Stimulated activated CD4-positive, alpha-beta T cell treated with anti-CD3 and anti-CD28 coated beads, Interleukin-1b, Interleukin-23, amount 100 ng/mL, for 1 hour (primary cell): Measurements from ENCODE around the gene GPR15LG.

Source experiments
- DNase-seq, 2 donors: peaks; one replicate each; pipeline ENCODE4 v3.0.0-alpha.2; 2020; ENCODE audit warnings: low read depth in 2 of 2

GPR15LG gene

GRCh38 chr10:84193846-84194423 lies 20.3 kb downstream of the GPR15LG start:
- DNase-seq = no peak

DNA sequence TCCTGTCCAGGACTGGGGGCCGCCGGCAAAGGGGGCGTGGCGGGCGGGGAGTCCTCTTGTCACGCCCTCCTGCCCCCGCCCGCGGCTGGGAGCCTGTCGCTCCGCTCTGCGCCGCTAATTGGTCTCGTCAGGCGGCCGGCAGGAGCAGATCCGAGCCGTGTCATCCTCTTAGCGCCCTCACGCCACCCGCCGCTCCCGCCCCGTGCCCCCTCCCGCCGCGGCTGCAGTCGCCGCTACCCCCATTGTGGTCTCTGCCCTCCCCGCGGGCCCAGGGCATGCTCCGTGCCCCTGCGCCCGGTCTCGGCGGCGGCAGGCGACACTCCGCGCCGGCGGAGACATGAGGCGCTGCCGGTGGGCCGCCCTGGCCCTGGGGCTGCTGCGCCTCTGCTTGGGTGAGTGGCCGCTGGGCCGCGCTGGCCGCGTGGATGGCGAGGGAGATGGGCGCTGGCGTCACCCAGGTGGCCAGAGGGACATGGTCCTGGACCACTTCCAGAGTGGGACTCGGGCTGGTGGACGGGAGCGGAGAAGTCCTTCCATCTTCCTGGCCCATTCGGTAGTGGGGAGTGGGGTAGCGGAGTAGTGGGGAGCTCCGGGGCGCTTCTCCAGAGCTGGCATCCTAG lies 20.9 kb downstream of the GPR15LG start, which contains the start of gene CDHR1:
Gene CDHR1, plus strand, starts transcription at position 114 of the 620 bp plus-strand sequence. Its CDS starts 224 bp downstream, at position 338.
- no peak for DNase-seq

DNA sequence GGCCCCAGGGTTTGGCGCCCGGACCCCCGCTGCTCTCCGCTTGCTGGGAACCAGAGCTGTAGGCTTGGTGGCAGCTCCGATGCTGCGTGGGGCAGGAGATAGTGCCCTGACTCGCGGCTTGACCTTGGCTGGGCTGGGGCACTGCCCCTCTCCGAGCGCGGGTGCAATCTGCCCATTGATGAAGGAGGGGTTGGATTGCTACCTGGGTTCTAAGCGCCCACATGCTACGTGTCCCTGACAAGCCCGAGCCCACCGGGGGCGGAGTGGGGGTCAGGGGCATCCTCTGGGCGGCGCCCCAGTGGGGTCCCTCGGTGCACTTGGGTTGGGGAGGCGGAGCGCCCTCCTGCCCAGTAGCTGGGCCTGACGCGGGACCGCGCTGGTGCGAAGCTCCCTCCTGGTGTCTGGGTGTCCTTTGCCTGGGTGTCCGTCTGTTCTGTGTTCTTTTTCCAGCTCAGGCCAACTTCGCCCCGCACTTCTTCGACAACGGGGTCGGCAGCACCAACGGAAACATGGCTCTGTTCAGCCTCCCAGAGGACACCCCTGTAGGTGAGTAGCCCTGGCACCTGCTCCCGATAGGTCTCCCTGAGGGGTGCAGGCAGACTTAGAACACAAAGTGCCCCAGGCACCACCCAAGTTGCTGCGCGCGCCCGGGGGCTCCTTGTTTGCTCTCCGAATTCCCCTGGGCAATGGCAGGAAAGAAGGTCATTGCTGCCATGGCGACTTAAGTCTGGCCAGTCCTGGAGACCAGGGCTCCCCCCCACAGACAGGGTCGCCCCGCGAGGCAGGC lies 21.6 kb downstream of the GPR15LG start:
- no peak for DNase-seq

DNA sequence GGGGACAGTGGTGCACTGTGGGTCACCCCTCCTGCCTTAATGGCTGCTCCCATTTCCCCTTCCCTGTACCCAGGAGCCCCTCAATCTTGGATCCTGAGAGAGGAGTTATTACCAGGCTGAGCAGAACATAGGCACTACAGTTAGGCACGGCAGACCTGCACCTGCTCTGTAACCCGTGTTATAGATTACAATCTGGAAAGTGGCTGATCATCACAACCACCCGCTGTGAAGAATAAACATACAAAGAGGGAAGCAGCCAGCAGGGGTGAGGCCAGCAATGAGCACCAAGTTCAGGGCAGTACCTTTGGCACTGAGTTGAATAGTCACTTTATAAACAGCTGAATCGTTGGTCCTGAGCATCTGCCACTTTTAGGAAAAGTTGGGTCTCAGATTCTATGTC lies 22.5 kb downstream of the GPR15LG start:
- DNase-seq = no peak

DNA sequence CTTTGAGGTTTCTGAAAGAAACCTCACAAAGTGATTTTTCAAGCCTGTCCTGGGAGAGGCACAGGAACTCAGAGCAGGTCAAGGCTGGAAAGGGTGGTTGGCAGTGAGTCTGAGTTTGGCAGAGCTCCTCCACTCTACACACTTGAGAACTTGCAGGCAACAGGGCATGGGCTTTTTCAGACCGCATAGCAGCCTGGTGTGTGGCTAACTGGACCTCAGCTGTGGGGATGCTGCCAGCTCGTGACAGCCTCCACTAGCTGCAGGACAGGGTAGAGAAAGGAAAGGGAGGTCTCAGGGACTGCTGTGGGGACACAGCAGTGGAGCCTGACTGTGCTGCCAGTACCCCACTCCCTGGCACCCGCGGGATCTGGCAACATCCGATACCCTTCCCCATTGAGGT lies 23.3 kb downstream of the GPR15LG start:
- DNase-seq = no peak

GRCh38 chr10:84197643-84198042 lies 24.0 kb downstream of the GPR15LG start:
- no peak for DNase-seq

DNA sequence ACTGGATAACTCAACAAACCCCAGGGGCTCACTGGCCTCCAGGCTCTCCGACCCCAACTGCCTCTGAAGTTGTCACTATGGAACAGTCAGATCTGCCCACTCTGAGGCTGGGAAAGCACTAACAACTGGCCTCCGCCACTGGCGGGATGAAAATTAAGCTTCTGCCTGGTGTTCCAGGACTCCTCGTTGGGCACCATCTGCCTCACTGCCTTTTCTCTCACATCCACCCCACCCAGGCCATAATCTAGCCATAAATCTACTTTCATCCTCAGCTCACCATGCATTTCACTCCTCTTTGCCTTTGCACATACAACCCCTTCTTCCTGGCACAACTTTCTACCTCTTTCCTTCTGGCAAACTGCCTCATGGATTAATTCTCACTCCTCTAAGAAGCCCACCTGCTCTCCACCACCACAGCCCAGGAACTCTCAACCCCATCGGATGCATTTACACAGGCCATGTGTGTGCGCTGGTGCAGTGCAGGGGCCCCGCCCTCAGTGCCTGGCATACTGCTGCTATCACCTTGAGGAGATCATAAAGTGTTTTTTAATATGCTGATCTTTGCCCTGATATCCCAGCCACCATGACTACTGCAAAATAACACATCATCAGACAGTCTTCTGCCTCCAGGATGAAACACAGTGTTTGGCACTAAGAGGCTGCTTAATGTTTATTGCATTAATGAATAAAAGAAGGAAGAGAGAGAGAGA lies 24.8 kb downstream of the GPR15LG start:
- no peak for DNase-seq

- no peak for DNase-seq
Measured at GRCh38 chr10:84200537-84201243, 27.1 kb downstream of the GPR15LG start.

DNA sequence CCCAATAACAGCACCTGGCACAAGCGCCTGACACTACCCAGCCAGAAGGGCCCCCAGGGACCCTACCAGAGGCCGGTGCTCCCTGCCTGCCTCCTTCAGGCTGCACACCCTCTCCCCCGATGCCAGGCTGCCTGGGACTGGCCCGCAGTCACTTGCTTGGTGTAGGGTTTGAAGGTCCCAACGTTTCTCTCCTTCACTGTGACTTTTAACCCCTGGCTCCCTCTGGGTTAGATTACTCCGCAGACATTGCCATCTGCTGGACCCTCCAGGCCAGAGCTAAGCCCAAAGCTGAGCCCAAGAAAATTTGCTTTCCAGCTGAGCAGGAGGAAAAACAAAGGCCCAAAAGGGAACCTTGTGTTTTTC lies 27.6 kb downstream of the GPR15LG start:
- no peak for DNase-seq

- DNase-seq = no peak
Measured at GRCh38 chr10:84201682-84202081, 28.1 kb downstream of the GPR15LG start.

DNA sequence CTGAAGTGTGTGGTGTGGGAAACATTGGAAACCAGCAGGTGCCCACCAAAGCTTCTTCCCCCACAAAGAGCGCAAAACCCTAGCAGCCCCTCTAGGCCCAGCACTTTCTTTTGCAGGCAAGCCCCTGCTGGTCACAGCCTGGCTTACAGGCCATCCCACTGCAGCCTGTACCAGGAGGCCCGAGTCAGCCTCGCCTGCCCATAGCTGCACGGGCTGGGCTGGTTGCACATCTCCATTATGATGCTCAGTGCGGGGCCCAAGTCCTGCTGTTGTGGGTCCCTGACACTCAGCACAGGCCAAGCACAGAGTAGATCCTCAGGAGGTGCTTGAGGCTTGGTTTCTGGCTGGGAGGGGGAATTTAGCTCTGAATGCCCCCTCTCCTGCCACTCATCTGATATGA lies 28.7 kb downstream of the GPR15LG start:
- no peak for DNase-seq

GRCh38 chr10:84204122-84204521 lies 30.5 kb downstream of the GPR15LG start:
- no peak for DNase-seq

DNA sequence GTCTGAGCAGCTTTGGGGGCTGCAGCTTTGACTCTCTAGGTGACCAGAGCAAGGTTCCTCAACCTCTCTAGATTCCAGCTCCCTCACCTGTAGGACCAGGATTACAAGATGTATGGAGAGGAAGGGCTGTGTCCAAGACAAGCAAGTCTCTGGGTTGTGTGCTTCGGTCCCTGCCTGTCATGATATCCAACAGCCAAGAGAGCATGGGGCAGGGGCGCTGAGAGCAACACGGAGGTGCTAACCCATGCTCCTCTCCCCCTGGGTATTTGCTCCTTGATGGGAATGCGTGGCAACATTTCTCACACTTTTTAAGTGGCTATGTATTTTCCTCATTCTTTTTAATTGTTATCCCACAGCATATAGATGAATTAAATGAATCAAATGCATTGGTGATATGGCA lies 31.0 kb downstream of the GPR15LG start:
- no peak for DNase-seq

GRCh38 chr10:84205049-84205852 lies 31.6 kb downstream of the GPR15LG start:
- DNase-seq = peak; percentile 18 to 36

DNA sequence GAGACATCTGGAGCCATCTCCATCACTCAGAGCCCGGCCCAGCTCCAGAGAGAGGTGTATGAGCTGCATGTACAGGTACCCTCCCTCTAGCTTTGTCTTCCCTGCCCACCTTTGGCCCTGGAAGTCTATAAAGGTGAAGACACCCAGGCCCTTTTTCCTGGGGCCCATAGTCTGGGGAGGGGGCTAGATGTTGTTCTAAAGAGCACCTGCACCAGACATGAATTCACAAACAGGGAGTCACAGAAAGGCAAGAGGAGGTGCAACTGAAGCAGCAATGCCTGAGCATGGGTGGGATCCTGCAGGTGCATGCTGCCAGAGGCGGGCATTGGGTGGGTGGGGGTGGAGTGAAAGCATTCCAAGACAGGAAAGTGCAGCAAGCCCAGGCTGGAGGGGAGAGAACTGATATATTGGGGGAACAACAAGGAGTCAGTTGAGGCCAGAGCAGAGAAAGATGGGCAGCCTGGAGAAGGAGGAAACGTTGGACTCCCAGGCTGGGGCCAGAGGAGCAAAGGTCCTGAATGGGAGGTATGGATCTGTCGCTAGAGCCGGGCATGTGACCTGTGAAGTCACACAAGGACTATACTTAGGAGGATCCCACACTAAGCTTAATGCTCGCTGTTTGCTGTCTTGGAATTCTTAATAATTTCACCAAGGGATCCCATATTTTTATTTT lies 32.4 kb downstream of the GPR15LG start:
- DNase-seq = no peak

DNA sequence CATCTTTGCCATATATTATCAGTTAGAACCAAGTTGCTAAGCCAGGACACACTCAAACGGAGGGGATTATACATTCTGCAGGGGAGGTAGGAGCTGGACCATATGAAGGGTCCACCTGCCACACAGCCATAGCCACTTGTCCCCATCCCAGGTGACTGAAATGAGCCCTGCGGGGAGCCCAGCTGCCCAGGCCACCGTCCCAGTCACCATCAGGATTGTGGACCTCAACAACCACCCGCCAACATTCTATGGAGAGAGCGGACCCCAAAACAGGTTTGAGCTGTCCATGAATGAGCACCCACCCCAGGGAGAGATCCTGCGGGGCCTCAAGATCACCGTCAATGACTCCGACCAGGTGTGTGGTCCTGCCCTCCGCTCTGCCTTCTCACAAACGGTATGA lies 34.4 kb downstream of the GPR15LG start:
- DNase-seq = no peak

GRCh38 chr10:84211566-84211965 lies 38.0 kb downstream of the GPR15LG start:
- DNase-seq = no peak

- DNase-seq = no peak
Measured at GRCh38 chr10:84212014-84212413, 38.4 kb downstream of the GPR15LG start.

DNA sequence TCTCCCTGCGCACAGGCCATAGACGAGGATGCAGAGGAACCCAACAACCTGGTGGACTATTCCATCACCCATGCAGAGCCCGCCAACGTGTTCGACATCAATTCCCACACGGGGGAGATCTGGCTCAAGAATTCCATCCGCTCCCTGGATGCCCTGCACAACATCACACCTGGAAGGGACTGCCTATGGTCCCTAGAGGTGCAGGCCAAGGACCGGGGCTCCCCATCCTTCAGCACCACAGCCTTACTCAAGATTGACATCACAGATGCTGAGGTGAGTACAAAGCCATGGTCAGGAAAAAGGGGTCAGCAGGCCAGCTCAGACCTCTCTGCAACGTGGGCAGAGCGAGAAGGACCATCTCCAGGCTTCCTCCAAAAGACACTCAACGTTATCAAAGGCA lies 39.5 kb downstream of the GPR15LG start:
- DNase-seq = no peak

- DNase-seq = no peak
Measured at GRCh38 chr10:84214046-84214572, 40.5 kb downstream of the GPR15LG start.
